HepG2 (cell line): Measurements from ENCODE around the gene PCGF3. TPM values are rescaled to one million over a fixed set of nuclear protein-coding genes. Genes with fewer than 3 reads are reported as not detected.
A peak's percentile ranks its signal among the peaks of the same experiment; 100 is the strongest.

Source experiments
- AGO2 ChIP-seq: fragments of 200-400 bp; formaldehyde crosslinking; optimal IDR thresholded peaks from 2 replicates; pipeline ENCODE3; 2017; ENCODE audit warnings: mild to moderate bottlenecking, low read depth, low read length, moderate library complexity
- GATAD2A ChIP-seq: IDR thresholded peaks from 2 replicates; pipeline ENCODE4 v1.6.1; 2016
- GPBP1L1 ChIP-seq: sonication (generic); formaldehyde crosslinking; IDR thresholded peaks from 2 replicates; pipeline ENCODE4 v1.5.0; 2020; ENCODE audit warnings: mild to moderate bottlenecking, missing genetic modification reagents
- TFAP4 ChIP-seq: sonication (generic); IDR thresholded peaks from 2 replicates; pipeline ENCODE4 v1.6.1; 2016; ENCODE audit warnings: low read depth, borderline replicate concordance
- ZBTB1 ChIP-seq: sonication (generic); formaldehyde crosslinking; IDR thresholded peaks from 2 replicates; pipeline ENCODE4 v1.4.0; 2020; ENCODE audit warnings: missing genetic modification reagents, borderline replicate concordance
- ZFP62 ChIP-seq: sonication (generic); formaldehyde crosslinking; IDR thresholded peaks from 2 replicates; pipeline ENCODE4 v1.4.0; 2020; ENCODE audit warnings: missing genetic modification reagents
- ZNF142 ChIP-seq: sonication (generic); formaldehyde crosslinking; IDR thresholded peaks from 2 replicates; pipeline ENCODE4 v1.4.0; 2020; ENCODE audit warnings: missing genetic modification reagents
- ZNF335 ChIP-seq: sonication (generic); formaldehyde crosslinking; IDR thresholded peaks from 2 replicates; pipeline ENCODE4 v1.4.0; 2020; ENCODE audit warnings: missing genetic modification reagents
- polyA plus RNA-seq, 8 experiments: library from polyadenylated mRNA; depleted of rRNA in 3 of 8; stranded (reverse) in 7 of 8; unstranded in 1 of 8; fragments of >200 nt; fragmentation: Illumina TruSeq in 4 of 8; extraction: Trizol in 4 of 8; gene quantifications; 2 replicates each; pipeline versions ENCODE4 v1.2.1 to v1.2.3, GENCODE V29; 2011 to 2016; ENCODE audit warnings: low read depth in 4 of 8, missing spikeins in 1 of 8, mixed read lengths in 1 of 8; ENCODE audit not compliant: insufficient read depth in 1 of 8
- total RNA-seq, 5 experiments: library from RNA; depleted of rRNA; stranded (reverse); fragments of >200 nt; fragmentation: Illumina TruSeq; extraction: Trizol; gene quantifications; 2 replicates each; pipeline ENCODE4 v1.2.3, GENCODE V29; 2016; ENCODE audit warnings: low read depth in 1 of 5
- TF ChIP-seq, protein P1 (sequence below): sonication (generic); formaldehyde crosslinking; IDR thresholded peaks from 2 replicates; pipeline ENCODE4 v1.5.0; 2020; ENCODE audit warnings: mild to moderate bottlenecking, missing genetic modification reagents

Gene PCGF3
- total and polyA plus RNA-seq, 2 of the 13 experiments (the other 11 are each of a cell fraction or from before 2014, with no cell fraction given), result 28.6 to 66.2 TPM

GRCh38 chr4:769511-769910 lies 63.9 kb downstream of the PCGF3 start (continued):
- TF ChIP-seq ZNF142 (no peak), ZNF335 (CRISPR knock-in tag) (no peak), ZFP62 (CRISPR knock-in tag) (no peak), GPBP1L1 (CRISPR knock-in tag) (no peak), TFAP4 (no peak), AGO2 (peak; percentile 70), GATAD2A (CRISPR knock-in tag) (no peak), ZBTB1 (CRISPR knock-in tag) (no peak)
- TF ChIP-seq, protein P1, sequence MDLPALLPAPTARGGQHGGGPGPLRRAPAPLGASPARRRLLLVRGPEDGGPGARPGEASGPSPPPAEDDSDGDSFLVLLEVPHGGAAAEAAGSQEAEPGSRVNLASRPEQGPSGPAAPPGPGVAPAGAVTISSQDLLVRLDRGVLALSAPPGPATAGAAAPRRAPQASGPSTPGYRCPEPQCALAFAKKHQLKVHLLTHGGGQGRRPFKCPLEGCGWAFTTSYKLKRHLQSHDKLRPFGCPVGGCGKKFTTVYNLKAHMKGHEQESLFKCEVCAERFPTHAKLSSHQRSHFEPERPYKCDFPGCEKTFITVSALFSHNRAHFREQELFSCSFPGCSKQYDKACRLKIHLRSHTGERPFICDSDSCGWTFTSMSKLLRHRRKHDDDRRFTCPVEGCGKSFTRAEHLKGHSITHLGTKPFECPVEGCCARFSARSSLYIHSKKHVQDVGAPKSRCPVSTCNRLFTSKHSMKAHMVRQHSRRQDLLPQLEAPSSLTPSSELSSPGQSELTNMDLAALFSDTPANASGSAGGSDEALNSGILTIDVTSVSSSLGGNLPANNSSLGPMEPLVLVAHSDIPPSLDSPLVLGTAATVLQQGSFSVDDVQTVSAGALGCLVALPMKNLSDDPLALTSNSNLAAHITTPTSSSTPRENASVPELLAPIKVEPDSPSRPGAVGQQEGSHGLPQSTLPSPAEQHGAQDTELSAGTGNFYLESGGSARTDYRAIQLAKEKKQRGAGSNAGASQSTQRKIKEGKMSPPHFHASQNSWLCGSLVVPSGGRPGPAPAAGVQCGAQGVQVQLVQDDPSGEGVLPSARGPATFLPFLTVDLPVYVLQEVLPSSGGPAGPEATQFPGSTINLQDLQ (CRISPR knock-in tag), result no peak
